K562 (cell line): ENCODE measurements around the gene CD22. TPM values are rescaled to one million over a fixed set of nuclear protein-coding genes. Genes with fewer than 3 reads are reported as not detected.

Experiments used
- CAMTA2 ChIP-seq: fragments of 250-450 bp; sonication (Bioruptor Pico); conservative IDR thresholded peaks from 2 replicates; pipeline ENCODE4 v1.5.1; 2022
- ESRRB ChIP-seq: fragments of 250-450 bp; sonication (Bioruptor Pico); IDR thresholded peaks from 2 replicates; pipeline ENCODE4 v1.5.0; 2020; ENCODE audit warnings: mild to moderate bottlenecking, moderate library complexity, borderline replicate concordance
- FOXK2 ChIP-seq, 2 experiments: fragments of 450-650 bp; IDR thresholded peaks in 1 of 2; conservative IDR thresholded peaks in 1 of 2; 2 replicates each; pipeline ENCODE4 v1.6.1; 2016; ENCODE audit warnings: low read depth in 2 of 2, mild to moderate bottlenecking in 1 of 2
- HMG20A ChIP-seq: fragments of 450-650 bp; formaldehyde crosslinking; conservative IDR thresholded peaks from 2 replicates; pipeline ENCODE4 v1.4.0; 2020; ENCODE audit warnings: mild to moderate bottlenecking, mixed read lengths
- LCOR ChIP-seq: sonication (generic); formaldehyde crosslinking; IDR thresholded peaks from 2 replicates; pipeline ENCODE4 v1.8.0; 2022; ENCODE audit warnings: mild to moderate bottlenecking, missing genetic modification reagents
- PTBP1 ChIP-seq: fragments of 200-400 bp; formaldehyde crosslinking; IDR thresholded peaks from 2 replicates; pipeline ENCODE4 v1.6.1; 2017; ENCODE audit warnings: low read depth, low read length
- PTTG1 ChIP-seq: fragments of 450-650 bp; IDR thresholded peaks from 2 replicates; pipeline ENCODE4 v1.6.1; 2016; ENCODE audit warnings: low read depth, mild to moderate bottlenecking, missing genetic modification characterization, missing compliant biosample characterization
- RBM15 ChIP-seq: fragments of 200-400 bp; formaldehyde crosslinking; IDR thresholded peaks from 2 replicates; pipeline ENCODE4 v1.6.1; 2018; ENCODE audit warnings: mild to moderate bottlenecking, low read length, moderate library complexity; ENCODE audit not compliant: insufficient read depth
- RBM39 ChIP-seq: fragments of 200-400 bp; formaldehyde crosslinking; optimal IDR thresholded peaks from 2 replicates; pipeline ENCODE3; 2018; ENCODE audit warnings: low read depth, low read length
- SMAD1 ChIP-seq: fragments of 150-350 bp; IDR thresholded peaks from 2 replicates; pipeline ENCODE4 v1.6.1; 2014; ENCODE audit warnings: low read length, low read depth; ENCODE audit not compliant: partially characterized antibody
- SMARCE1 ChIP-seq: fragments of 450-650 bp; IDR thresholded peaks from 2 replicates; pipeline ENCODE4 v1.7.1; 2016; ENCODE audit warnings: mild to moderate bottlenecking
- SRSF3 ChIP-seq: fragments of 200-400 bp; formaldehyde crosslinking; IDR thresholded peaks from 2 replicates; pipeline ENCODE4 v1.6.1; 2016; ENCODE audit warnings: mild to moderate bottlenecking, low read length, moderate library complexity; ENCODE audit not compliant: insufficient read depth
- TBP ChIP-seq: optimal IDR thresholded peaks from 2 replicates; pipeline ENCODE3; 2011; ENCODE audit warnings: low read depth, low read length, improper control_type of control experiment
- TCF7L2 ChIP-seq: fragments of 150-350 bp; IDR thresholded peaks from 2 replicates; pipeline ENCODE4 v1.6.1; 2016; ENCODE audit warnings: low read depth, mild to moderate bottlenecking, low read length, moderate library complexity
- ZNF175 ChIP-seq: fragments of 200-800 bp; sonication (Bioruptor generic); IDR thresholded peaks from 2 replicates; pipeline ENCODE4 v1.6.1; 2016; ENCODE audit warnings: low read depth, mild to moderate bottlenecking, missing genetic modification characterization, missing compliant biosample characterization
- ZNF3 ChIP-seq: fragments of 250-450 bp; sonication (Bioruptor Pico); IDR thresholded peaks from 2 replicates; pipeline ENCODE4 v1.5.0; 2021; ENCODE audit warnings: mild to moderate bottlenecking, moderate library complexity
- ZNF316 ChIP-seq: fragments of 450-650 bp; IDR thresholded peaks from 2 replicates; pipeline ENCODE4 v1.6.1; 2016
- ZNF57 ChIP-seq: fragments of 450-650 bp; formaldehyde crosslinking; IDR thresholded peaks from 2 replicates; pipeline ENCODE4 v1.4.0; 2020; ENCODE audit warnings: mild to moderate bottlenecking, moderate library complexity
- ZNF764 ChIP-seq: fragments of 250-450 bp; sonication (Bioruptor Pico); IDR thresholded peaks from 2 replicates; pipeline ENCODE4 v1.4.0; 2020; ENCODE audit warnings: low read depth, mild to moderate bottlenecking, moderate library complexity
- polyA plus RNA-seq, 8 experiments: library from polyadenylated mRNA; depleted of rRNA in 4 of 8; stranded (reverse) in 5 of 8; unstranded in 3 of 8; fragments of >200 nt; fragmentation: Nextera tagmentation in 2 of 8; fragmentation: Illumina TruSeq in 1 of 8; extraction: Ambion mirVana in 2 of 8; extraction: Trizol in 1 of 8; gene quantifications; 2 replicates each; pipeline versions ENCODE4 v1.2.1 to v1.2.3, GENCODE V29; 2011 to 2014; ENCODE audit warnings: inconsistent platforms in 1 of 8, missing spikeins in 1 of 8
- total RNA-seq, 7 experiments: library from RNA; depleted of rRNA in 6 of 7; stranded (reverse); fragments of >200 nt in 6 of 7; fragmentation: Illumina TruSeq in 2 of 7; extraction: Trizol in 2 of 7; gene quantifications; 2 replicates each; pipeline versions ENCODE4 v1.2.1 to v1.2.3, GENCODE V29; 2011 to 2021; ENCODE audit warnings: low replicate concordance in 1 of 7
- TF ChIP-seq, protein P1 (sequence below): fragments of 250-450 bp; sonication (Bioruptor Pico); IDR thresholded peaks from 2 replicates; pipeline ENCODE4 v1.4.0; 2020; ENCODE audit warnings: mild to moderate bottlenecking
- TF ChIP-seq, protein P2 (sequence below): sonication (generic); formaldehyde crosslinking; IDR thresholded peaks from 2 replicates; pipeline ENCODE4 v1.8.0; 2022; ENCODE audit warnings: mild to moderate bottlenecking, low read depth, missing genetic modification reagents
- TF ChIP-seq, protein P3 (sequence below): sonication (generic); formaldehyde crosslinking; IDR thresholded peaks from 2 replicates; pipeline ENCODE4 v1.8.0; 2023; ENCODE audit warnings: missing genetic modification reagents, mild to moderate bottlenecking, borderline replicate concordance

CD22 gene
- total and polyA plus RNA-seq, 9 of the 15 experiments (the other 6 are each of a cell fraction or from before 2014, with no cell fraction given) = 0.29 to 5.0 (median 3.5) TPM

DNA sequence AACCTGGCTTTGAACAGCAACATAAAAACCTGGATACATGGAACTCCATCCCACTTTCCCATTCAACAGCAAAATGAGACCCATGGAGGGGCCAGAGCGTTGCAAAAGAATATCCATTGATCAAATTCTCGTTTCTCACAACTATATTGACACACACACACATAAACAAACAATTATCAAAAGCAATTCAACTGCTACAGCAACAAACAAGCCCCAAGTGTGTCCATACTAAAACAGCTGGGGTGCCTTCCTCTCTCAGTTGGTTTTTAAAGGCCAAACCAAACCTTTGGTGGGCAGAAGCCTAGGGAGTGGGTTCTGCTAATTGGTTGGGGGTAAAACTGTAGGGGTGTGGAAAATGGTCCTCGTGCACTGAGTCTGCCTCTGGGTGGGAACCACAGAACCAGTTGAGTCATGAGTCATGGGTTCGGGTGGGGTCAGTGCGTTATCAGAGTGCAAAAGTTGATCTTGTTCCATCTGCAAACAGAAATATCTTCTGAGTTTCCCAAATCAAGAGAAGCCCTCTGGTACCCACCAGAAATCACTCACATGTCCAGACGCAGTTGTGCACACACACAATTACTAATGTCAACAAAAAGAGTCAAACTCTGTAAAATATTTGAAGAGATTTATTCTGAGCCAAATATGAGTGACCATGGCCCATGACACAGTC, 60.3 kb downstream of the CD22 start (continued):
- TF ChIP-seq ESRRB (CRISPR knock-in tag) (no peak), ZNF764 (CRISPR knock-in tag) (no peak), RBM39 (no peak), FOXK2 (conservative IDR thresholded peaks at IDR 0.05 in 1 of 2, IDR thresholded peaks at IDR 0.05 in 1 of 2; ENCODE audit: low read depth in 2 of 2) (no peak), TBP (no peak), ZNF316 (no peak), CAMTA2 (CRISPR knock-in tag) (no peak), SMAD1 (no peak), ZNF57 (CRISPR knock-in tag) (no peak), TCF7L2 (no peak), SRSF3 (no peak), RBM15 (no peak), ZNF3 (CRISPR knock-in tag) (no peak), HMG20A (CRISPR knock-in tag) (no peak), SMARCE1 (peak; percentile 73), LCOR (CRISPR knock-in tag) (no peak), PTBP1 (no peak), ZNF175 (CRISPR knock-in tag) (no peak), PTTG1 (tag) (peak; percentile 23; the same call in 1 of the 2 replicates)
- TF ChIP-seq, protein P1, sequence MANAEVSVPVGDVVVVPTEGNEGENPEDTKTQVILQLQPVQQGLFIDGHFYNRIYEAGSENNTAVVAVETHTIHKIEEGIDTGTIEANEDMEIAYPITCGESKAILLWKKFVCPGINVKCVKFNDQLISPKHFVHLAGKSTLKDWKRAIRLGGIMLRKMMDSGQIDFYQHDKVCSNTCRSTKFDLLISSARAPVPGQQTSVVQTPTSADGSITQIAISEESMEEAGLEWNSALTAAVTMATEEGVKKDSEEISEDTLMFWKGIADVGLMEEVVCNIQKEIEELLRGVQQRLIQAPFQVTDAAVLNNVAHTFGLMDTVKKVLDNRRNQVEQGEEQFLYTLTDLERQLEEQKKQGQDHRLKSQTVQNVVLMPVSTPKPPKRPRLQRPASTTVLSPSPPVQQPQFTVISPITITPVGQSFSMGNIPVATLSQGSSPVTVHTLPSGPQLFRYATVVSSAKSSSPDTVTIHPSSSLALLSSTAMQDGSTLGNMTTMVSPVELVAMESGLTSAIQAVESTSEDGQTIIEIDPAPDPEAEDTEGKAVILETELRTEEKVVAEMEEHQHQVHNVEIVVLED = no peak
- TF ChIP-seq, protein P2, sequence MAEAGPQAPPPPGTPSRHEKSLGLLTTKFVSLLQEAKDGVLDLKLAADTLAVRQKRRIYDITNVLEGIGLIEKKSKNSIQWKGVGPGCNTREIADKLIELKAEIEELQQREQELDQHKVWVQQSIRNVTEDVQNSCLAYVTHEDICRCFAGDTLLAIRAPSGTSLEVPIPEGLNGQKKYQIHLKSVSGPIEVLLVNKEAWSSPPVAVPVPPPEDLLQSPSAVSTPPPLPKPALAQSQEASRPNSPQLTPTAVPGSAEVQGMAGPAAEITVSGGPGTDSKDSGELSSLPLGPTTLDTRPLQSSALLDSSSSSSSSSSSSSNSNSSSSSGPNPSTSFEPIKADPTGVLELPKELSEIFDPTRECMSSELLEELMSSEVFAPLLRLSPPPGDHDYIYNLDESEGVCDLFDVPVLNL (CRISPR knock-in tag) = no peak
- TF ChIP-seq, protein P3, sequence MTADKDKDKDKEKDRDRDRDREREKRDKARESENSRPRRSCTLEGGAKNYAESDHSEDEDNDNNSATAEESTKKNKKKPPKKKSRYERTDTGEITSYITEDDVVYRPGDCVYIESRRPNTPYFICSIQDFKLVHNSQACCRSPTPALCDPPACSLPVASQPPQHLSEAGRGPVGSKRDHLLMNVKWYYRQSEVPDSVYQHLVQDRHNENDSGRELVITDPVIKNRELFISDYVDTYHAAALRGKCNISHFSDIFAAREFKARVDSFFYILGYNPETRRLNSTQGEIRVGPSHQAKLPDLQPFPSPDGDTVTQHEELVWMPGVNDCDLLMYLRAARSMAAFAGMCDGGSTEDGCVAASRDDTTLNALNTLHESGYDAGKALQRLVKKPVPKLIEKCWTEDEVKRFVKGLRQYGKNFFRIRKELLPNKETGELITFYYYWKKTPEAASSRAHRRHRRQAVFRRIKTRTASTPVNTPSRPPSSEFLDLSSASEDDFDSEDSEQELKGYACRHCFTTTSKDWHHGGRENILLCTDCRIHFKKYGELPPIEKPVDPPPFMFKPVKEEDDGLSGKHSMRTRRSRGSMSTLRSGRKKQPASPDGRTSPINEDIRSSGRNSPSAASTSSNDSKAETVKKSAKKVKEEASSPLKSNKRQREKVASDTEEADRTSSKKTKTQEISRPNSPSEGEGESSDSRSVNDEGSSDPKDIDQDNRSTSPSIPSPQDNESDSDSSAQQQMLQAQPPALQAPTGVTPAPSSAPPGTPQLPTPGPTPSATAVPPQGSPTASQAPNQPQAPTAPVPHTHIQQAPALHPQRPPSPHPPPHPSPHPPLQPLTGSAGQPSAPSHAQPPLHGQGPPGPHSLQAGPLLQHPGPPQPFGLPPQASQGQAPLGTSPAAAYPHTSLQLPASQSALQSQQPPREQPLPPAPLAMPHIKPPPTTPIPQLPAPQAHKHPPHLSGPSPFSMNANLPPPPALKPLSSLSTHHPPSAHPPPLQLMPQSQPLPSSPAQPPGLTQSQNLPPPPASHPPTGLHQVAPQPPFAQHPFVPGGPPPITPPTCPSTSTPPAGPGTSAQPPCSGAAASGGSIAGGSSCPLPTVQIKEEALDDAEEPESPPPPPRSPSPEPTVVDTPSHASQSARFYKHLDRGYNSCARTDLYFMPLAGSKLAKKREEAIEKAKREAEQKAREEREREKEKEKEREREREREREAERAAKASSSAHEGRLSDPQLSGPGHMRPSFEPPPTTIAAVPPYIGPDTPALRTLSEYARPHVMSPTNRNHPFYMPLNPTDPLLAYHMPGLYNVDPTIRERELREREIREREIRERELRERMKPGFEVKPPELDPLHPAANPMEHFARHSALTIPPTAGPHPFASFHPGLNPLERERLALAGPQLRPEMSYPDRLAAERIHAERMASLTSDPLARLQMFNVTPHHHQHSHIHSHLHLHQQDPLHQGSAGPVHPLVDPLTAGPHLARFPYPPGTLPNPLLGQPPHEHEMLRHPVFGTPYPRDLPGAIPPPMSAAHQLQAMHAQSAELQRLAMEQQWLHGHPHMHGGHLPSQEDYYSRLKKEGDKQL (CRISPR knock-in tag) = no peak
